Liver (tissue), 9 donors: ENCODE results near the gene TMEM151B. TPM values are rescaled to one million over a fixed set of nuclear protein-coding genes. Genes with fewer than 3 reads are reported as not detected.

Source experiments
- DNase-seq: peaks from one replicate; pipeline ENCODE4 v3.0.0-alpha.2; 2017; ENCODE audit warnings: low spot score
- H3K27ac ChIP-seq, 2 donors: one replicate each; pipeline ENCODE4 v1.7.0; 2013; ENCODE audit warnings: inconsistent platforms in 2 of 2, low read length in 2 of 2, control low read depth in 1 of 2, low read depth in 1 of 2, mild to moderate bottlenecking in 1 of 2
- H3K27me3 ChIP-seq, 4 donors: one replicate each; pipeline versions ENCODE4 v1.6.1 to v1.7.0; 2013; ENCODE audit warnings: low read length in 3 of 4, inconsistent platforms in 1 of 4, mild to moderate bottlenecking in 1 of 4, moderate library complexity in 1 of 4; ENCODE audit not compliant: control insufficient read depth in 4 of 4, insufficient read depth in 4 of 4
- H3K36me3 ChIP-seq, 4 donors: one replicate each; pipeline versions ENCODE4 v1.6.1 to v1.7.0; 2013; ENCODE audit warnings: low read length in 3 of 4, mild to moderate bottlenecking in 3 of 4, low read depth in 1 of 4, moderate library complexity in 1 of 4; ENCODE audit not compliant: control insufficient read depth in 4 of 4, insufficient read depth in 3 of 4
- H3K4me1 ChIP-seq, 4 donors: one replicate each; pipeline versions ENCODE4 v1.6.1 to v1.7.0; 2013; ENCODE audit warnings: low read length in 3 of 4, mild to moderate bottlenecking in 3 of 4, moderate library complexity in 1 of 4; ENCODE audit not compliant: control insufficient read depth in 4 of 4, insufficient read depth in 4 of 4
- H3K4me3 ChIP-seq, 3 donors: one replicate each; pipeline versions ENCODE4 v1.6.1 to v1.7.0; 2013; ENCODE audit warnings: low read length in 3 of 3, control low read depth in 1 of 3, low read depth in 1 of 3, mild to moderate bottlenecking in 1 of 3
- H3K9ac ChIP-seq, 2 donors: one replicate each; pipeline ENCODE4 v1.7.0; 2013; ENCODE audit warnings: low read length in 2 of 2, mild to moderate bottlenecking in 2 of 2, moderate library complexity in 2 of 2, control low read depth in 1 of 2, low read depth in 1 of 2
- H3K9me3 ChIP-seq, 4 donors: one replicate each; pipeline versions ENCODE4 v1.6.1 to v1.7.0; 2013; ENCODE audit warnings: low read length in 3 of 4; ENCODE audit not compliant: control insufficient read depth in 4 of 4
- ATF3 ChIP-seq: IDR thresholded peaks from 2 replicates; pipeline ENCODE4 v1.6.1; 2016; ENCODE audit warnings: antibody characterized with exemption
- CTCF ChIP-seq: fragments of 150-350 bp; IDR thresholded peaks from 2 replicates; pipeline ENCODE4 v1.5.1; 2017; ENCODE audit warnings: improper control_type of control experiment, low read depth, low read length; ENCODE audit not compliant: missing input control
- FOXA1 ChIP-seq: IDR thresholded peaks from 2 replicates; pipeline ENCODE4 v1.6.1; 2016; ENCODE audit warnings: antibody characterized with exemption
- FOXA2 ChIP-seq: IDR thresholded peaks from 2 replicates; pipeline ENCODE4 v1.6.1; 2016; ENCODE audit warnings: antibody characterized with exemption
- GABPA ChIP-seq, 2 donors: IDR thresholded peaks in 1 of 2; conservative IDR thresholded peaks in 1 of 2; 2 replicates each; pipeline ENCODE4 v1.6.1; 2016; ENCODE audit warnings: antibody characterized with exemption in 2 of 2, mild to moderate bottlenecking in 1 of 2, moderate library complexity in 1 of 2
- HNF4A ChIP-seq, 2 donors: conservative IDR thresholded peaks; 2 replicates each; pipeline ENCODE4 v1.6.1; 2016; ENCODE audit warnings: antibody characterized with exemption in 2 of 2, mild to moderate bottlenecking in 2 of 2
- HNF4G ChIP-seq: IDR thresholded peaks from 2 replicates; pipeline ENCODE4 v1.6.1; 2016; ENCODE audit warnings: antibody characterized with exemption
- JUND ChIP-seq, 2 donors: IDR thresholded peaks; 2 replicates each; pipeline ENCODE4 v1.6.1; 2016; ENCODE audit warnings: antibody characterized with exemption in 2 of 2
- NR2F2 ChIP-seq: IDR thresholded peaks from 2 replicates; pipeline ENCODE4 v1.6.1; 2016; ENCODE audit warnings: antibody characterized with exemption
- RAD21 ChIP-seq, 2 donors: IDR thresholded peaks; 2 replicates each; pipeline ENCODE4 v1.6.1; 2016; ENCODE audit warnings: antibody characterized with exemption in 2 of 2, mild to moderate bottlenecking in 2 of 2
- REST ChIP-seq: IDR thresholded peaks from 2 replicates; pipeline ENCODE4 v1.6.1; 2016; ENCODE audit warnings: antibody characterized with exemption, mild to moderate bottlenecking
- RXRA ChIP-seq, 2 donors: IDR thresholded peaks; 2 replicates each; pipeline ENCODE4 v1.6.1; 2017 to 2018; ENCODE audit warnings: antibody characterized with exemption in 2 of 2, mild to moderate bottlenecking in 1 of 2
- SP1 ChIP-seq: IDR thresholded peaks from 2 replicates; pipeline ENCODE4 v1.6.1; 2018; ENCODE audit warnings: antibody characterized with exemption, mild to moderate bottlenecking
- TAF1 ChIP-seq: conservative IDR thresholded peaks from 2 replicates; pipeline ENCODE4 v1.6.1; 2016; ENCODE audit warnings: antibody characterized with exemption, mild to moderate bottlenecking
- YY1 ChIP-seq: IDR thresholded peaks from 2 replicates; pipeline ENCODE4 v1.6.1; 2016; ENCODE audit warnings: antibody characterized with exemption, mild to moderate bottlenecking
- ZBTB33 ChIP-seq: IDR thresholded peaks from 2 replicates; pipeline ENCODE4 v1.6.1; 2016; ENCODE audit warnings: antibody characterized with exemption
- WGBS: extraction: QIAGEN DNeasy Blood & Tissue Kit; methylation state at CpG from one replicate; pipeline ENCODE4 v1.1.7; 2013; 5-methylcytosine and 5-hydroxymethylcytosine counted together
- polyA plus RNA-seq, 2 donors: library from polyadenylated mRNA; stranded (reverse) in 1 of 2; unstranded in 1 of 2; fragments of 200-250 nt in 1 of 2; fragments of >200 nt in 1 of 2; fragmentation: Nextera tagmentation in 1 of 2; extraction: Ambion mirVana in 1 of 2; gene quantifications; one replicate each; pipeline versions ENCODE4 v1.2.1 to v1.2.3, GENCODE V29; 2013 to 2015
- total RNA-seq, 2 donors: library from RNA; depleted of rRNA; stranded (reverse); fragments of >200 nt; gene quantifications; one replicate each; pipeline ENCODE4 v1.2.3, GENCODE V29; 2014
- donor health status: healthy.
- donor health status: healthy.
- donor health status: healthy.
- donor health status: healthy.
- donor health status: healthy.

Gene TMEM151B
- total and polyA plus RNA-seq, 4 donors = not detected

- Histone ChIP-seq H3K4me1 (peaks cover 0 to 9% (median 3%) of the 10 kb centered on the region in 4 donors), H3K27me3 (peaks cover 0 to 15% (median 5%) of the 10 kb centered on the region in 4 donors)
- no peak for DNase-seq
Observed at GRCh38 chr6:44271914-44272313, 1.7 kb downstream of the TMEM151B start.

More at GRCh38 chr6:44271914-44272313, 1.7 kb downstream of the TMEM151B start:
- Histone ChIP-seq H3K9me3 (no peaks in the 10 kb centered on the region), H3K27ac (no peak overlapping the region), H3K36me3 (no peaks in the 10 kb centered on the region), H3K4me3 (no peak overlapping the region), H3K9ac (no peak overlapping the region)
- TF ChIP-seq HNF4G = no peak
- TF ChIP-seq HNF4A (conservative IDR thresholded peaks at IDR 0.05) = no peak
- no peak for TF ChIP-seq SP1
- TF ChIP-seq TAF1 = no peak
- TF ChIP-seq REST = no peak
- no peak for TF ChIP-seq ATF3
- no peak for TF ChIP-seq NR2F2
- no peak for TF ChIP-seq GABPA (IDR thresholded peaks at IDR 0.05 in 1 of 2, conservative IDR thresholded peaks at IDR 0.05 in 1 of 2)
- no peak for TF ChIP-seq ZBTB33
- TF ChIP-seq RXRA (IDR thresholded peaks at IDR 0.05) = no peak
- TF ChIP-seq FOXA1 = no peak
- no peak for TF ChIP-seq CTCF
- no peak for TF ChIP-seq YY1
- TF ChIP-seq JUND (IDR thresholded peaks at IDR 0.05) = no peak
- TF ChIP-seq FOXA2 = no peak
- TF ChIP-seq RAD21 (IDR thresholded peaks at IDR 0.05) = no peak
- WGBS = 62% methylated on average over 3 of the region's 3 CpGs
